ENCODE measurements around the gene ZNF408.

ZNF408 gene

DNA sequence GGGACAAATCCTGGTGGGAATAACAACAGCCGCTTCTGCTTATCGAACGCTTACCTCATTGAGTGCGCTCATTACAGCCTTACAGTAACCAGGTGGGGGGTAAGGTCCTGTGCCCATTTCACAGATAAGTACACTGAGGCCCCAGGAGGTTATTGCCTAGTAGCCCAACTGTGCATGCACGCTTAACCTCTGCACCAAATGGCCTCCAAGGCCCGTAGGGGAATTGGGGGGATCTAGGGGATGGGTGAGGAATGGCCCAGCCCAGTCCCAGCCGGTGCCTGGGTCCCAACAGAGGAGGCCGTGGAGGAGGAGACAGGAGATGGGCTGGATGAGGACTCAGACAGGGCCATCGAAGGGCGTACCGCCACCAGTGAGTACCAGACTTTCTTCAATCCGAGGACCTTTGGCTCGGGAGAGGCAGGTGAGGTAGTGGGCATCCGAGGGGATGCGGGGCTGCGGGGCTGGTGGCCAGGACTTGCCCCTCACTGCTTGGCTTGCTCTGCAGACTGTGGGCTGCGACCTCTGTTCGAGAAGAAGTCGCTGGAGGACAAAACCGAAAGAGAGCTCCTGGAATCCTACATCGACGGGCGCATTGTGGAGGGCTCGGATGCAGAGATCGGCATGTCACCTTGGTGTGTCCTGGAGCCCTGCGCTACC, 25.5 kb downstream of the ZNF408 start:
- H3K27ac ChIP-seq: no peak overlapping the region
- TF ChIP-seq, protein P1, sequence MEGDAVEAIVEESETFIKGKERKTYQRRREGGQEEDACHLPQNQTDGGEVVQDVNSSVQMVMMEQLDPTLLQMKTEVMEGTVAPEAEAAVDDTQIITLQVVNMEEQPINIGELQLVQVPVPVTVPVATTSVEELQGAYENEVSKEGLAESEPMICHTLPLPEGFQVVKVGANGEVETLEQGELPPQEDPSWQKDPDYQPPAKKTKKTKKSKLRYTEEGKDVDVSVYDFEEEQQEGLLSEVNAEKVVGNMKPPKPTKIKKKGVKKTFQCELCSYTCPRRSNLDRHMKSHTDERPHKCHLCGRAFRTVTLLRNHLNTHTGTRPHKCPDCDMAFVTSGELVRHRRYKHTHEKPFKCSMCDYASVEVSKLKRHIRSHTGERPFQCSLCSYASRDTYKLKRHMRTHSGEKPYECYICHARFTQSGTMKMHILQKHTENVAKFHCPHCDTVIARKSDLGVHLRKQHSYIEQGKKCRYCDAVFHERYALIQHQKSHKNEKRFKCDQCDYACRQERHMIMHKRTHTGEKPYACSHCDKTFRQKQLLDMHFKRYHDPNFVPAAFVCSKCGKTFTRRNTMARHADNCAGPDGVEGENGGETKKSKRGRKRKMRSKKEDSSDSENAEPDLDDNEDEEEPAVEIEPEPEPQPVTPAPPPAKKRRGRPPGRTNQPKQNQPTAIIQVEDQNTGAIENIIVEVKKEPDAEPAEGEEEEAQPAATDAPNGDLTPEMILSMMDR (conservative IDR thresholded peaks at IDR 0.05): no peak

DNA sequence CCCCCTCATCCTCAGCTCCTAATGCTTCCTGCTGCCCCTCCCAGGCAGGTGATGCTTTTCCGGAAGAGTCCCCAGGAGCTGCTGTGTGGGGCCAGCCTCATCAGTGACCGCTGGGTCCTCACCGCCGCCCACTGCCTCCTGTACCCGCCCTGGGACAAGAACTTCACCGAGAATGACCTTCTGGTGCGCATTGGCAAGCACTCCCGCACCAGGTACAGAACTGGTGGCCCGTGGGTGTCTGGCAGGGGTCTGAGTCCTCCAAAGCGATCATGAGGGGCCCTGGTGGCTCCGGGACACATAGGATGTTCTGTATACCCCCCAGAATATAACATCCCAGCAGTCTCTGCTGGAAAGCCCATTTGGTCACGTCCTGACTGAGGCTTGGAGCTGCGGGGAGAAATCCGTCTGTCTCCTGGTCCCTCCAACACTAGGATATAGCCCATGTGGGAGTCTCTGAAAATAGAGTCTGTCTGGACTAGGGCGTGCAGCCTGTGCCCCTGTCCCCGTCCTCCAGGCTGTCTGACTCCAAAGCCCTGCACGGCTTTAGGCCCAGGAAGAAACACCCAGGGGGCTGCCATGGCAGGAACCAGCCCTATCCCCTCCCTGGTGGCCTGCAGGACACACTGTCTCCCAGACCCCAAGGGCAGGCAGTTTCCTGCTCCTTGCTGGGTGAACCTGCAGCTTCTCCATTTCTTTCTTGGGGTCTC, 27.3 kb downstream of the ZNF408 start:
- TF ChIP-seq, protein P1 (conservative IDR thresholded peaks at IDR 0.05): no peak

DNA sequence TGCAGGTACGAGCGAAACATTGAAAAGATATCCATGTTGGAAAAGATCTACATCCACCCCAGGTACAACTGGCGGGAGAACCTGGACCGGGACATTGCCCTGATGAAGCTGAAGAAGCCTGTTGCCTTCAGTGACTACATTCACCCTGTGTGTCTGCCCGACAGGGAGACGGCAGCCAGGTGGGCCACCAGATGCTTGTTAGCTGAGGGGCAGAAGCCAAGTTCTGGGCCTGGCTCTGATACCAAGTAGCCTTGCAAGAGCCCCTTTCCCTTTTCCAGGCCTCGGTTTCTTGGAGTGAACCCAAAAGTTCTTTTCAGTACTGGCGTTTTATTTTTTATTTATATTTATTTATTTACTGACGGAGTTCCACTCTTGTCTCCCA, 27.8 kb downstream of the ZNF408 start:
- TF ChIP-seq, protein P1 (conservative IDR thresholded peaks at IDR 0.05): no peak
- H3K27ac ChIP-seq: no peak overlapping the region

More for the DNA sequence above, 27.3 kb downstream of the ZNF408 start:
- H3K27ac ChIP-seq: no peak overlapping the region

DNA sequence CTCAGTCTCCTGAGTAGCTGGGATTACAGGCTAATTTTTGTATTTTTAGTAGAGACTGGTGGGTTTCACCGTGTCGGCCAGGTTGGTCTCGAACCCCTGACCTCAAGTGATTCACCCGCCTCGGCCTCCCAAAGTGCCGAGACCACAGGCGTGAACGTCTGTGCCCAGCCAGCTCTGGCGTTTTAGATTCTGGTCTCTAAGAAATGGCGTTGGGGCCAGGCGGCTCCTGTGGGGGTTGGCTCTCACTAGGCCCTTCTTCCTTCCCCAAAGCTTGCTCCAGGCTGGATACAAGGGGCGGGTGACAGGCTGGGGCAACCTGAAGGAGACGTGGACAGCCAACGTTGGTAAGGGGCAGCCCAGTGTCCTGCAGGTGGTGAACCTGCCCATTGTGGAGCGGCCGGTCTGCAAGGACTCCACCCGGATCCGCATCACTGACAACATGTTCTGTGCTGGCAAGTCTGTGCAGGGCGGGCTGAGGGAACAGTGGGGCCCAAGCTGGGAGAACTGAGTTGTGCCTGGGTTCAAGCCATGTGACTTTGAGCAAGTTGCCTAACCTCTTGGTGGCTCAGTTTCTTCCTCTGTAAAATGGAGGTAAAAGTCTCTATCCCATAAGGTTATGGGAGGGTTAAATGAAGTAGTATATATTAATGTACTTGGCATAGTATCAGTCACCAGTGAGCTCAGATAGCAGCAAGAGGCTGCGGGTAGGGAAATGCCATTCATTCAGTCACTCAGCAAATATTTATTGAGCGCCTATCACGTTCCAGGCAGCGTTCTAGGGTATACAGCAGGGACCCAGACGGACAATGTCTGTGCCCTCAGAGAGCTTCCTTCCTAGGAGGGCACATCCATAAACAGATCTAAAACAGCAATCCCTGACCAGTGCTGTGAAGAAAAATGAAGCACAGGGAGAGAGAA, 28.5 kb downstream of the ZNF408 start:
- TF ChIP-seq, protein P1 (conservative IDR thresholded peaks at IDR 0.05): no peak
- no peak overlapping the region for H3K27ac ChIP-seq

DNA sequence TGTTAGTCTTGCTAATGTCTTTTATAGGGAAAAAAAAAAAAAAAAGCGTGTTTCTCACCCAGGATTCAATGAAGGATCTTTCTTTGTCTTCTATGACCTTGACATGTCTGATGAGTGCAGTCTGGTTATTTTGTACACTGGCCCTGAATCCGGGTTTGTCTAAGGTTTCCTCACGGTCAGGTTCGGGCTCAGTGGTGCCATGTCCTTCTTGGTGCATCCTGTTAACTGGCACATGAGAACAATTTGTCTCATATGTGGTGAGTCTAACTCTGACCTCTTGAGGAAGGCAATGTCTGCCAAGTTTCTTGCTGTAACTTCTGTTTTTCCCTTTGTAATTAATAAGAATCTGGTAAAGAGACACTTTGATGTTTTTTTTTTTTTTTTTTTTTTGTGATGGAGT, 30.7 kb downstream of the ZNF408 start:
- TF ChIP-seq, protein P1 (conservative IDR thresholded peaks at IDR 0.05): no peak

DNA sequence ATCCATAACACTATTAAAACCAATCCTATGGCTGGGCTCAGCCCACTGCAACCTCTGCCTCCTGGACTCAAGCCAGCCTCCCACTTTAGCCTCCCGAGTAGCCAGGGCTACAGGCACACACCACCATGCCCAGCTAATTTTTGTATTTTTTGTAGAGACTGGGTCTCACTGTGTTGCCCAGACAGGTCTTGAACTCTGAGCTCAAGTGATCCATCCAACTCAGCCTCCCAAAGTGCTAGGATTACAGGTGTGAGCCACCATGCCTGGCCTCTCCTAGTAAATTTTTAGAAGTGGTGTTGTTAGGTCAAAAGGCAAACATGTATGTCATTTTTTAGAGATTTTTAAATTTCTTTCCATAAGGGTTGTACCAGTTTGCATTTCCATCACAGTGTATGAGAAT, 32.4 kb downstream of the ZNF408 start:
- H3K27ac ChIP-seq: no peak overlapping the region
- TF ChIP-seq, protein P1 (conservative IDR thresholded peaks at IDR 0.05): no peak

More for the DNA sequence above, 30.7 kb downstream of the ZNF408 start:
- no peak overlapping the region for H3K27ac ChIP-seq

DNA sequence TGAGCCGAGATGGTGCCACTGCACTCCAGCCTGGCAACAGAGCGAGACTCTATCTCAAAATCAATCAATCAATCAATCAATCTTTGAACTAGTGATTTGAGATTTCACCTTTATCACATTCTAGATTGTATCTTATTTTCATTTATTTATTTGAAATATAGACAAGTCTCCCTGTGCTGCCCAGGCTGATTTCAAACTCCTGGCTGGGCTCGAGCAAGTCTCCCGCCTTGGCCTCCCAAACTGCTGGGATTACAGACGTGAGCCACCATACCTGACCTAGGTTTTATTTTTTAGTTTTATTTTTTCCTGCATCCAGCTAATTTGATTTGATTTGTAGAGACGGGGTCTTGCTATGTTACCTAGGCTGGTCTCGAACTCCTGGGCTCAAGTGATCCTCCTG, 35.3 kb downstream of the ZNF408 start:
- TF ChIP-seq, protein P1 (conservative IDR thresholded peaks at IDR 0.05): no peak
- H3K27ac ChIP-seq: no peak overlapping the region
